HFF-Myc (cell line): ENCODE results near the gene ST8SIA3.

Experiments used
- DNase-seq: peaks from one replicate; pipeline ENCODE4 v3.0.0-alpha.2; 2011; ENCODE audit warnings: low read depth; ENCODE audit errors: extremely low read depth
- H3K4me3 ChIP-seq: replicated peaks from 2 replicates; pipeline ENCODE4 v1.5.1; 2011; ENCODE audit warnings: low read depth, mild to moderate bottlenecking, control low read depth, low read length
- TF ChIP-seq, protein P1 (sequence below): IDR thresholded peaks from 2 replicates; pipeline ENCODE4 v1.5.1; 2012; ENCODE audit warnings: mild to moderate bottlenecking, low read depth, low read length, control low read depth; ENCODE audit errors: missing control alignments

ST8SIA3 gene, protein sequence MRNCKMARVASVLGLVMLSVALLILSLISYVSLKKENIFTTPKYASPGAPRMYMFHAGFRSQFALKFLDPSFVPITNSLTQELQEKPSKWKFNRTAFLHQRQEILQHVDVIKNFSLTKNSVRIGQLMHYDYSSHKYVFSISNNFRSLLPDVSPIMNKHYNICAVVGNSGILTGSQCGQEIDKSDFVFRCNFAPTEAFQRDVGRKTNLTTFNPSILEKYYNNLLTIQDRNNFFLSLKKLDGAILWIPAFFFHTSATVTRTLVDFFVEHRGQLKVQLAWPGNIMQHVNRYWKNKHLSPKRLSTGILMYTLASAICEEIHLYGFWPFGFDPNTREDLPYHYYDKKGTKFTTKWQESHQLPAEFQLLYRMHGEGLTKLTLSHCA

DNA sequence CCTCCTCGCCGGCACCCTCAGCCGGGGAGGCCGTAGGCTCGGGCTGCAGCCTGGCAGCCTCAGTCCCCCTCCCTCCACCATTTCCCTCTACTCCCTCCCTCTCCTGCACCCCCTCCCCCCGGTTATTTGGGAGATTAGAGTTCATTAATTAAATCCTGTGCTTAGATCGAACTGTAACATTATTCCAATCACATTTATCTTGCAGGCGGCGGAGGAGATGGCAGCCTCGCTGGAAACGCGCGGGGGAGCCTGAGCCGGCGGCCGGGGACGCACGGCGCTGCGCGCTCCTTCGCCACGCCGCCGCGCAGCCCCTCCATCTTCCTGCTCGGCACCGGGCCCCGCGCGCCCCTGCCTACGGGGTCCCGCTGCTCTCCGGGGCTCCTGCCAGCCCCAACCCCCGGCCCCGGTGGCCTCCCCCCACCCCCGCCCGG is at the start of gene ST8SIA3:
Gene ST8SIA3, plus strand, starts transcription at position 287 of the 431 bp plus-strand sequence. CDS start 290 bp downstream, outside the sequence.
- no peak within 1 kb of the TSS for H3K4me3 ChIP-seq

DNA sequence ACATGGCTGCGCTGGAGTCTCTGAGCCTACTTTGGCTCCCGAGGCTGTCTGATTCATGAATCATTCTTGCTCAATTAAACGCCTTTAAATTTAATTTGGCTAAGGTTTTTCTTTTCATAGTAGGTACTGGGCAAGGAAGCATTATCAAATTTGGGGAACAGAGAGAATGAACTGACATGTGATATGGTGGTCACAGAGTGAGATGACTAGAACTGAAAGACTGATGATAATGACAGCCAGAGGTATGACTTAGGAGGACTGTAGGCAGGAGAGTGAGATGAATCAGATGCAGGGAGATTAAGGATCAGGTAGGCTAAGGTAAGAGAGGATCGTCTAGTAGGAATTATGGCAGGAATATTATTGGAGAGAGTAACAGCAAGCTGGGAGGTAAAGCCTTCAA is 40.9 kb upstream of the ST8SIA3 start:
- TF ChIP-seq, protein P1, sequence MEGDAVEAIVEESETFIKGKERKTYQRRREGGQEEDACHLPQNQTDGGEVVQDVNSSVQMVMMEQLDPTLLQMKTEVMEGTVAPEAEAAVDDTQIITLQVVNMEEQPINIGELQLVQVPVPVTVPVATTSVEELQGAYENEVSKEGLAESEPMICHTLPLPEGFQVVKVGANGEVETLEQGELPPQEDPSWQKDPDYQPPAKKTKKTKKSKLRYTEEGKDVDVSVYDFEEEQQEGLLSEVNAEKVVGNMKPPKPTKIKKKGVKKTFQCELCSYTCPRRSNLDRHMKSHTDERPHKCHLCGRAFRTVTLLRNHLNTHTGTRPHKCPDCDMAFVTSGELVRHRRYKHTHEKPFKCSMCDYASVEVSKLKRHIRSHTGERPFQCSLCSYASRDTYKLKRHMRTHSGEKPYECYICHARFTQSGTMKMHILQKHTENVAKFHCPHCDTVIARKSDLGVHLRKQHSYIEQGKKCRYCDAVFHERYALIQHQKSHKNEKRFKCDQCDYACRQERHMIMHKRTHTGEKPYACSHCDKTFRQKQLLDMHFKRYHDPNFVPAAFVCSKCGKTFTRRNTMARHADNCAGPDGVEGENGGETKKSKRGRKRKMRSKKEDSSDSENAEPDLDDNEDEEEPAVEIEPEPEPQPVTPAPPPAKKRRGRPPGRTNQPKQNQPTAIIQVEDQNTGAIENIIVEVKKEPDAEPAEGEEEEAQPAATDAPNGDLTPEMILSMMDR, result no peak
- DNase-seq, result no peak
- no peak overlapping the region for H3K4me3 ChIP-seq

More for the DNA sequence above, at the start of gene ST8SIA3:
- DNase-seq, result no peak
- TF ChIP-seq, protein P1, result no peak

DNA sequence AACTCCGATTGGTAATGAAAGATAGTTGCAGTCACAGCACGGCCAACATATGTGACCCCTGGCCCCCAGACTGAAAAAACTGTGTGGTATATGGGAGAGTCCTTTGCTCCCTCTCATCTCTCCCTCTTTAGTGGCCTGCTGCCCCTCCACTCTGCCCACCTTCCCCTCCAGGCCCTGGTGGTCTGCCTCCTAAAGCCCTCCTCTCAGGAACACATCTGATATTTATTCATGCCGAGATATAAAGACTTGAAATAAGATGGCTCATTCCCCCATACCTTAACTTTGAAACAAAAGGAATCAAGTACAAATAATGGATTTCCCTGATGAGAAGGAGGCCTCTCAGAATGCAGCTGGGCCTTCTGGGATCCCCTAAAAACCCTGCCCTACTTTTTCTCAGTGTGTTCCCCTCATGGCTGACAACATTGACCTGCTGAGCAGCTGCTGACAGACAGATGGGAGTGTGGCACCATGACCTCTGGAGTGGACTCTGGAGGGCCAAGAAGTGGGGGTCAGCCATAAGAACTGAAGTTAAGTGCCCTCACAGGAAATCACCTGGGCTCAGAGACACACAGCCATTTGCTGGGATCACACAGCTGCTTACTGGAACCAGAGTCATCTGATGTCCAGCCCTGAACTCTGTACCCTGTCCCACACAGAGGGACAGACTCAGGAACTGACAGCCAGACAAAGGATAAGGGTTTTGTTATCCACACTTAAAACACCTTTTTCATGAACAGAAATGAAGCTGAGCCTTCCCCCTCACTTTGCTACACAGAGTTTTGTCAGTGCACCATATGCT is 39.8 kb upstream of the ST8SIA3 start:
- no peak for DNase-seq
- TF ChIP-seq, protein P1, result no peak
- no peak overlapping the region for H3K4me3 ChIP-seq

DNA sequence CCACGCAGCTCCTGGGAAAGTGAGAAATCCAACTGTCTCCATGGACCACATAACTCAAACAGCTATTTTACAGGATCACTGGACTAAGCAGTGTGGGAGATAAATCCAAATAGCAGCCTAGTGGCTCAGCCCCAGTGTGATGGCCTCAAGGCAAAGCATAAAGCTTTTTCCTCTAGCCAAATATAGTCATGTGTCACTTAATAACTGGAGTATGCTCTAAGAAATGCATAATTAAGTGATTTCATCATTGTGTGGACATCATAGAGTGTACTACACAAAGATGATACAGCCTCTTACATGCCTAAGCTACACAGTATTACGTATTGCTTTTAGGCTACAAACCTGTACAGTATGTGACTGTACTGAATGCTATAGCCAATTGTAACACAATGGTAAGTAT is 31.8 kb upstream of the ST8SIA3 start:
- no peak for DNase-seq
- TF ChIP-seq, protein P1, result no peak
- no peak overlapping the region for H3K4me3 ChIP-seq

DNA sequence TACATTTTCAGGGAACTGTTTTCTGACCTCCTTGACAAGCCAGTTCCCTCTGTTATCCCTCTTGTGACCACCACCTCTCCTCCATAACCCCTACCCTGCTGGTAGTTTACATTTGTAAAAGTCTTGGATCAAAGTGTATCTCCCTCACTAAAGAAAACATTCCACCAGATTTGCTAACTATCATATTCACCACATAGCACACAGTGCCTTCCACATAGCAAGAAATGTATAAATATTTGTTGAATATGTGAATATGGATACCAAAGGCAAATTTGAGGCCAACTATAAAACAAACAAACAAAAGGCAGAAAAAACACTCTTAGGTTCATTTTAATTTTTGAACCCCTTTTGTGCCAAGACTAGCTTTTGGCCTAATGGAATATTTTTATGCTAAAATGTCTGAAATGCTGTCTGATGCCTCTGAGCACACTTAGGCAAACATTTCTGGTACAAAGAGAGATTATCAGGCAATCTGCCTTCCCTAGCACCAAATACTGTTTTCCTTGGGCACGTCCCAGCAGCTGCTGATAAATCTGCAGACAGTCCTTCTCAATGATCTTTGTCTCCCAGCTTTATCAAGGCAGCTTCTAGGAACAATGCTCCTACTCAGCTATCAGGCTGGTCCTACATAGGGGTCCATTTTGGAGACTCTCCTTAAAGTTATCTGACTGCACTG is 26.7 kb upstream of the ST8SIA3 start:
- TF ChIP-seq, protein P1, result no peak
- no peak for DNase-seq
- no peak overlapping the region for H3K4me3 ChIP-seq

DNA sequence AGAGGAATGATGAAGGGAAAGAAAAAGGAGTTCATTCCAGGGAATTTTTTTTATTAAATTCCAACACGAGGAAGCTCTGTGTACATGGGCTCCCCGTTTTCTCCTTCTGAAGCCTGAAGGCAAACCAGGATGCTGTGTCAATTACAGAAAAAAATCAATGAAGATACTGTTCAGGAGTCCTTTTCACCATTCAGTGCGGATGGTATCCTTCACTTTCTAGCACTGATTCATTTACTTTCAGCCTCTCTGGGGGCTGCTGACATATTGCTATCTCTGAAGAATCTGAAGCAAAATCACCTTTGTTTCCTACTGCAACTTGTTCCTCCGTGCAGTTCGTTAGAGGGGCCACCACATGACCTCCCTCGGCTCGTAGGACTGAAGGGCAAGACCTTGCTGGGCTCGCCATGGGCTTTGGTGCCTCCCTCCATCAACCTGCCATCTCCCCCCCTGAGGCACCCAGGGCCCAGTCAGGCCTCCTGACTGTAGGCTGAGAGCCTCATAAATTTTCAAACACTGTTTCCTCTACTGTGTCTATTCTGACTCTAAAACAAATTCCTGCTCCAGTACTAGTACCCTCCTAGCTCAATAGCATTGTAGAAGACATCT is 25.5 kb upstream of the ST8SIA3 start:
- H3K4me3 ChIP-seq, result no peak overlapping the region
- TF ChIP-seq, protein P1, result no peak
- no peak for DNase-seq
